Spleen (tissue), 11 donors: ENCODE data around the gene PPP1R12C. TPM values are rescaled to one million over a fixed set of nuclear protein-coding genes. Genes with fewer than 3 reads are reported as not detected.

Experiments used
- DNase-seq: peaks from one replicate; pipeline ENCODE4 v3.0.0-alpha.2; 2020
- H3K27ac ChIP-seq, 8 donors: fragments of 200-600 bp; sonication (generic) in 7 of 8; 1 replicate in 4 of 8; 2 replicates in 4 of 8; pipeline versions ENCODE4 v1.5.0 to v1.8.0; 2016 to 2021; ENCODE audit warnings: inconsistent platforms in 4 of 8, mild to moderate bottlenecking in 4 of 8, moderate library complexity in 1 of 8
- H3K27me3 ChIP-seq, 7 donors: fragments of 200-600 bp; sonication (generic) in 6 of 7; replicated peaks in 1 of 7; 1 replicate in 4 of 7; 2 replicates in 3 of 7; pipeline versions ENCODE4 v1.5.0 to v1.8.0; 2016 to 2021; ENCODE audit warnings: inconsistent platforms in 3 of 7, mild to moderate bottlenecking in 1 of 7
- H3K36me3 ChIP-seq, 6 donors: fragments of 200-600 bp; sonication (generic) in 5 of 6; 1 replicate in 4 of 6; 2 replicates in 2 of 6; pipeline versions ENCODE4 v1.5.0 to v1.8.0; 2016 to 2021; ENCODE audit warnings: inconsistent platforms in 2 of 6
- H3K4me1 ChIP-seq, 6 donors: fragments of 200-600 bp; sonication (generic) in 5 of 6; 1 replicate in 3 of 6; 2 replicates in 3 of 6; pipeline versions ENCODE4 v1.5.0 to v1.8.0; 2016 to 2021; ENCODE audit warnings: inconsistent platforms in 3 of 6
- H3K4me3 ChIP-seq, 8 donors: fragments of 200-600 bp; sonication (generic) in 7 of 8; 1 replicate in 4 of 8; 2 replicates in 4 of 8; pipeline versions ENCODE4 v1.5.0 to v1.8.0; 2016 to 2021; ENCODE audit warnings: inconsistent platforms in 4 of 8, mild to moderate bottlenecking in 4 of 8, moderate library complexity in 2 of 8
- H3K9me3 ChIP-seq, 8 donors: fragments of 200-600 bp; sonication (generic) in 7 of 8; 1 replicate in 4 of 8; 2 replicates in 4 of 8; pipeline versions ENCODE4 v1.5.0 to v1.8.0; 2016 to 2021; ENCODE audit warnings: inconsistent platforms in 4 of 8
- POLR2A ChIP-seq, 3 donors: fragments of 450-650 bp; IDR thresholded peaks; one replicate each; pipeline ENCODE4 v1.5.1; 2017; ENCODE audit warnings: antibody characterized with exemption in 3 of 3, mild to moderate bottlenecking in 1 of 3
- POLR2AphosphoS5 ChIP-seq, 3 donors: sonication (generic); formaldehyde crosslinking; IDR thresholded peaks; one replicate each; pipeline ENCODE4 v1.5.1; 2017; ENCODE audit warnings: antibody characterized with exemption in 3 of 3
- WGBS, 5 donors: extraction: QIAGEN DNeasy Blood & Tissue Kit in 3 of 5; methylation state at CpG; one replicate each; pipeline versions ENCODE4 v1.1.5 to v1.1.7; 2013 to 2018; 5-methylcytosine and 5-hydroxymethylcytosine counted together
- intact Hi-C: fragments of 100-400 bp; cut with DNase I; formaldehyde crosslinking; loops from one replicate; pipeline ENCODE4 v1.15.0; 2023; ENCODE audit warnings: low total_unique reads
- polyA plus RNA-seq, 3 donors: library from polyadenylated mRNA; stranded (reverse); fragments of 200-250 nt; gene quantifications; one replicate each; pipeline ENCODE4 v1.2.1, GENCODE V29; 2013
- total RNA-seq, 7 donors: library from RNA; depleted of rRNA in 3 of 7; stranded (reverse); fragments of >200 nt in 3 of 7; fragmentation: NEBNext Ultra II Directional in 4 of 7; extraction: Animal tissue kit (Norgen Biotek cat#: 25700) in 4 of 7; gene quantifications; one replicate each; pipeline versions ENCODE4 v1.1.0 to v1.2.1, GENCODE V29; 2016 to 2021
- TF ChIP-seq, protein P1 (sequence below), 11 experiments: fragments of 200-600 bp in 7 of 11; fragments of 450-650 bp in 4 of 11; sonication (generic) in 4 of 11; IDR thresholded peaks in 8 of 11; conservative IDR thresholded peaks in 3 of 11; 1 replicate in 7 of 11; 2 replicates in 4 of 11; pipeline versions ENCODE4 v1.4.0 to v1.8.0; 2016 to 2021; ENCODE audit warnings: antibody characterized with exemption in 11 of 11, inconsistent platforms in 4 of 11, mild to moderate bottlenecking in 1 of 11
- donor health status: healthy with polysubstance abuse.
- donor health status: DM: no; HTN: no; CAD: no; lungs with moderate emphysema.
- donor health status: DM: no; HTN: no; CAD: no.
- donor health status: Bipolar disorder and iron deficiency.
- donor health status: healthy.
- donor health status: DM: no; HTN: no; CAD: no.
- donor health status: DM: yes; HTN: yes; CAD: no.

PPP1R12C gene
- total and polyA plus RNA-seq, 10 donors = 88.2 to 292 (median 151) TPM

DNA sequence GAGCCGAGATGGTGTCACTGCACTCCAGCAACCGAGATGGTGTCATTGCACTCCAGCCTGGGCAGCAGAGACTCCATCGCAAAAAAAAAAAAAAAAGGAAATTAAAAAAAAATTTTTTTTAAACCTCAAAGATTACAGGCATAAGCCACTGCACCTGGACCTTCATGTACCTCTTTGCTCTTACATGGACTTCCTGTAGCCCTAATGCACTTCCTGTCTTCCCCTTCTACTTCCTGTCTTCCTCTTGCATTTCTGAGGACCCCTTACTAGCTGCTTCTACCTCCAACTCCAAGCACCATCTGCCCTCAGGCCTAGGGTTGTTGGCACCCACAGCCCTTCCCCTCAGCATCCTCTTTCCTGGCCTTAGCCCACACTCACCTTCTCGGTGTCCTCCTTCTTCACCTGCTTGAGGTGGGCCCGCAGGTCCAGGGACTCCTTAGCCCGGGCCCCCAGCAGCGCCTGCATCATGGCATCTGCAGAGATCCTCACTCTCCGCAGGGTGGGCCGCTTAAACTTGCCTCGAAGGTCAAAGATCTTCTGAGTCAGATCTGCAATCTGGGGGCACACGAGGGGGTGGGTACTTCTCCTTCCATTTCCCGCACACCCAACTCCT, 36.3 kb upstream of the PPP1R12C start:
- H3K9me3 ChIP-seq = peaks cover 0 to 14% (median 9%) of the 10 kb centered on the region in 8 donors
- peaks cover 0 to 59% (median 26%) of the 10 kb centered on the region in 7 donors for H3K27me3 ChIP-seq
- TF ChIP-seq POLR2AphosphoS5 (IDR thresholded peaks at IDR 0.05) (no peak), POLR2A (IDR thresholded peaks at IDR 0.05) (no peak)
- TF ChIP-seq, protein P1, sequence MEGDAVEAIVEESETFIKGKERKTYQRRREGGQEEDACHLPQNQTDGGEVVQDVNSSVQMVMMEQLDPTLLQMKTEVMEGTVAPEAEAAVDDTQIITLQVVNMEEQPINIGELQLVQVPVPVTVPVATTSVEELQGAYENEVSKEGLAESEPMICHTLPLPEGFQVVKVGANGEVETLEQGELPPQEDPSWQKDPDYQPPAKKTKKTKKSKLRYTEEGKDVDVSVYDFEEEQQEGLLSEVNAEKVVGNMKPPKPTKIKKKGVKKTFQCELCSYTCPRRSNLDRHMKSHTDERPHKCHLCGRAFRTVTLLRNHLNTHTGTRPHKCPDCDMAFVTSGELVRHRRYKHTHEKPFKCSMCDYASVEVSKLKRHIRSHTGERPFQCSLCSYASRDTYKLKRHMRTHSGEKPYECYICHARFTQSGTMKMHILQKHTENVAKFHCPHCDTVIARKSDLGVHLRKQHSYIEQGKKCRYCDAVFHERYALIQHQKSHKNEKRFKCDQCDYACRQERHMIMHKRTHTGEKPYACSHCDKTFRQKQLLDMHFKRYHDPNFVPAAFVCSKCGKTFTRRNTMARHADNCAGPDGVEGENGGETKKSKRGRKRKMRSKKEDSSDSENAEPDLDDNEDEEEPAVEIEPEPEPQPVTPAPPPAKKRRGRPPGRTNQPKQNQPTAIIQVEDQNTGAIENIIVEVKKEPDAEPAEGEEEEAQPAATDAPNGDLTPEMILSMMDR (IDR thresholded peaks at IDR 0.05 in 8 of 11, conservative IDR thresholded peaks at IDR 0.05 in 3 of 11) = no peak
- intact Hi-C loops = no loop called here
- 77 to 89% (median 81%) methylated on average over 12 of the region's 12 CpGs for WGBS, 5 donors
- no peak for DNase-seq
- no peak overlapping the region for H3K4me3 ChIP-seq
- no peak overlapping the region for H3K27ac ChIP-seq
- peaks cover 0 to 17% (median 3%) of the 10 kb centered on the region in 6 donors for H3K4me1 ChIP-seq
- H3K36me3 ChIP-seq = no peaks in the 10 kb centered on the region

DNA sequence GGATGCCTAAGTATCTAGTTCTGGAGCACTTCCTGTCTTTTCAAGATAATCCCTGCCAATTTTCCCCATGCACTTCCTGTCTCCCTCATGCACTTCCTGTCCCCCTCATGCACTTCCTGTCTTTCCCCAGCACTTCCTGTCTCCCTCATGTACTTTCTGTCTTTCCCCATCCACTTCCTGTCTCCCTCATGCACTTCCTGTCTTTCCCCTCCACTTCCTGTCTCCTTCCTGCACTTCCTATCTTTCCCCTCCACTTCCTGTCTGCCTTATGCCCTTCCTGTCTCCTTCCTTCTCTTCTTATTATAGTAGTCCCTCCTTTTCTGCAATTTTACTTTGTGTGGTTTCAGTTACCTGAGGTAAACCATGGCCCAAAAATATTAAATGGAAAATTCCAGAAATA, 34.6 kb upstream of the PPP1R12C start:
- DNase-seq = no peak
- TF ChIP-seq POLR2AphosphoS5 (IDR thresholded peaks at IDR 0.05) (no peak), POLR2A (IDR thresholded peaks at IDR 0.05) (no peak)
- TF ChIP-seq, protein P1 (IDR thresholded peaks at IDR 0.05 in 8 of 11, conservative IDR thresholded peaks at IDR 0.05 in 3 of 11) = no peak
- Histone ChIP-seq H3K36me3 (no peaks in the 10 kb centered on the region), H3K4me1 (peaks cover 0 to 13% (median 3%) of the 10 kb centered on the region in 6 donors), H3K27ac (peak overlapping the region in 6 of 8 donors; percentile 11 to 65 (median 41)), H3K27me3 (peaks cover 2 to 59% (median 24%) of the 10 kb centered on the region in 7 donors), H3K9me3 (peaks cover 0 to 14% (median 9%) of the 10 kb centered on the region in 8 donors), H3K4me3 (no peak overlapping the region)
- intact Hi-C loops = no loop called here

DNA sequence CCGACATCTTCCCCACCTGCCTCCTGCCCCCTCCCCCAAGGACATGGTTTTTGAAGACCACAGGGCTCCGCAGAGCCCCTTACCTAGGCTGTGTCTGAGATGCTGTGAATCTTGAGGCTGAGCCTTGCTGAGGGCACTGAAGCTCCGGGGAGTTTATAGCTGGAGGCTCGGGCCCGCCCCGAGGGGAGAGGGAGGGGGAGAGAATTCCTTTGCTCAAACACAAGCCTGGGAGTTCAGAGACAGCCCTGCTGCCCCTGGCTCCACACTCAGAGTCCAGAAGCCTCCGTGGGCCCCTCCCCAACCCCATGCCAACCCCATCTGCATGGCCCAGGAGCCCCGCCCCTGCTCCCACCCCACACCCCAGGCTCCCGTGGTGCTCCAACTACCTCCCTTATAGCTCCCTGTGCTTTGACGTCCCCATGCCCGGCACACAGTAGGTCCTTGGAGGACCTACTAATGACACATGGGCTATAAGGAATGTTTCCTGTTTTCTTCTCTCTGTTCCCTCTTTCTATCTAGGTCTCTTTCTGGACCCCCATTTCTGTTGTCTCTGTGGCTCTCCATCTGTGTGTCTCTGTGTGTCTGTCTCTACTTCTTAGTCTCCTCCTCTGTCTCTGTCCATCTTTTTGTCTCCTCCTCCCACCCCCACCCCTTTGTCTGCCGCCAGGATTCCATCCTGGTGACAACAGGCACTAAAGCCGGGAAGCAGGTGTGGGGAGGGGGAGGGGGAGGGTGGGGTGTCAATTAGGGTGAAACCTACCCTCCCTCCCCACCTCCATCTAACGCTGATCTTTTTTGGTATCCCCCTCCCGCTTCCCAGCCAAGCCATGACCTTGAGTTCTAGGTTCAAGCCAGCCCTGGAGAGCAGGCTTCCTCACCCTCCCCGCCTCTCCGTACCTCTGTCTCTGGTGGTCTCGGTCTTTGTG, 31.9 kb upstream of the PPP1R12C start, which contains the start of gene TNNT1:
TNNT1 (minus strand) TSS at position 129 of the 926 bp plus-strand sequence. CDS start 2,049 bp downstream, outside the sequence.
- Histone ChIP-seq H3K27ac (no peak within 1 kb of the TSS), H3K4me1 (peaks cover 0 to 23% (median 12%) of the 10 kb centered on the region in 6 donors), H3K9me3 (peaks cover 0 to 14% (median 8%) of the 10 kb centered on the region in 8 donors), H3K27me3 (peaks cover 4 to 66% (median 39%) of the 10 kb centered on the region in 7 donors), H3K4me3 (no peak within 1 kb of the TSS), H3K36me3 (no peaks in the 10 kb centered on the region)
- intact Hi-C loops = loop anchor here (10.0 kb wide), 1 partner anchor 355 kb away; no protein-coding TSS in a partner anchor
- TF ChIP-seq POLR2AphosphoS5 (IDR thresholded peaks at IDR 0.05) = no peak
- no peak for TF ChIP-seq POLR2A (IDR thresholded peaks at IDR 0.05)
- TF ChIP-seq, protein P1 (IDR thresholded peaks at IDR 0.05 in 8 of 11, conservative IDR thresholded peaks at IDR 0.05 in 3 of 11) = no peak
- WGBS, 5 donors = 18 to 30% (median 22%) methylated on average over 15 to 18 of the region's 18 CpGs
- DNase-seq = no peak
